Measurements from ENCODE around the gene WDFY4. TPM values are rescaled to one million over a fixed set of nuclear protein-coding genes. Genes with fewer than 3 reads are reported as not detected.

The WDFY4 gene
- total and polyA plus RNA-seq, 4 donors: 4.6 to 26.9 (median 13.5) TPM

GRCh38 chr10:48834189-48834965 lies 149.7 kb downstream of the WDFY4 start:
- H3K4me3 ChIP-seq: no peak overlapping the region
- H3K9me3 ChIP-seq (ENCODE audit: control insufficient read depth in 4 of 4, insufficient read depth in 3 of 4, low read length in 3 of 4): peaks cover 0 to 12% (median 0%) of the 10 kb centered on the region in 4 donors
- 88 to 89% methylated on average over 2 of the region's 2 CpGs for WGBS, 2 donors
- no peak overlapping the region for H3K27ac ChIP-seq (ENCODE audit: low read depth in 1 of 2, low read length in 1 of 2)
- no peak for TF ChIP-seq CTCF (IDR thresholded peaks at IDR 0.05; ENCODE audit: control extremely low read depth, extremely low read depth)
- no peaks in the 10 kb centered on the region for H3K27me3 ChIP-seq (ENCODE audit: control insufficient read depth in 3 of 3, insufficient read depth in 3 of 3, low read length in 2 of 3)
- H3K4me1 ChIP-seq (ENCODE audit: control insufficient read depth in 5 of 5, insufficient read depth in 5 of 5, low read length in 5 of 5): no peaks in the 10 kb centered on the region
- no peak overlapping the region for H3K9ac ChIP-seq (ENCODE audit: insufficient read depth in 1 of 2, low read length in 2 of 2)
- DNase-seq (no peak), ATAC-seq (ENCODE audit: insufficient read depth, low FRiP score) (no peak)
- H3K36me3 ChIP-seq (ENCODE audit: control insufficient read depth in 4 of 4, insufficient read depth in 4 of 4, low read length in 4 of 4): peaks cover 0 to 2% (median 0%) of the 10 kb centered on the region in 4 donors

- Histone ChIP-seq H3K27ac (ENCODE audit: low read depth in 1 of 2, low read length in 1 of 2) (no peak overlapping the region), H3K27me3 (ENCODE audit: control insufficient read depth in 3 of 3, insufficient read depth in 3 of 3, low read length in 2 of 3) (no peaks in the 10 kb centered on the region), H3K9ac (ENCODE audit: insufficient read depth in 1 of 2, low read length in 2 of 2) (no peak overlapping the region), H3K9me3 (ENCODE audit: control insufficient read depth in 4 of 4, insufficient read depth in 3 of 4, low read length in 3 of 4) (peaks cover 0 to 12% (median 0%) of the 10 kb centered on the region in 4 donors), H3K4me1 (ENCODE audit: control insufficient read depth in 5 of 5, insufficient read depth in 5 of 5, low read length in 5 of 5) (no peaks in the 10 kb centered on the region), H3K36me3 (ENCODE audit: control insufficient read depth in 4 of 4, insufficient read depth in 4 of 4, low read length in 4 of 4) (peaks cover 0 to 2% (median 0%) of the 10 kb centered on the region in 4 donors), H3K4me3 (no peak overlapping the region)
- 73 to 87% methylated on average over 2 of the region's 2 CpGs for WGBS, 2 donors
- ATAC-seq (ENCODE audit: insufficient read depth, low FRiP score) (no peak), DNase-seq (no peak)
- no peak for TF ChIP-seq CTCF (IDR thresholded peaks at IDR 0.05; ENCODE audit: control extremely low read depth, extremely low read depth)
Measured at GRCh38 chr10:48835781-48836180, 151.1 kb downstream of the WDFY4 start.

GRCh38 chr10:48836605-48837004 lies 151.9 kb downstream of the WDFY4 start:
- Histone ChIP-seq H3K9me3 (ENCODE audit: control insufficient read depth in 4 of 4, insufficient read depth in 3 of 4, low read length in 3 of 4) (peaks cover 0 to 12% (median 0%) of the 10 kb centered on the region in 4 donors), H3K4me1 (ENCODE audit: control insufficient read depth in 5 of 5, insufficient read depth in 5 of 5, low read length in 5 of 5) (no peaks in the 10 kb centered on the region), H3K4me3 (no peak overlapping the region), H3K27ac (ENCODE audit: low read depth in 1 of 2, low read length in 1 of 2) (no peak overlapping the region), H3K9ac (ENCODE audit: insufficient read depth in 1 of 2, low read length in 2 of 2) (no peak overlapping the region), H3K36me3 (ENCODE audit: control insufficient read depth in 4 of 4, insufficient read depth in 4 of 4, low read length in 4 of 4) (peaks cover 0 to 2% (median 0%) of the 10 kb centered on the region in 4 donors), H3K27me3 (ENCODE audit: control insufficient read depth in 3 of 3, insufficient read depth in 3 of 3, low read length in 2 of 3) (no peaks in the 10 kb centered on the region)
- WGBS, 2 donors: 79 to 85% methylated on average over 2 of the region's 2 CpGs
- ATAC-seq (ENCODE audit: insufficient read depth, low FRiP score) (no peak), DNase-seq (no peak)
- no peak for TF ChIP-seq CTCF (IDR thresholded peaks at IDR 0.05; ENCODE audit: control extremely low read depth, extremely low read depth)

Measured in lung (tissue), 12 donors.